ENCODE data around the gene UBB. TPM values are rescaled to one million over a fixed set of nuclear protein-coding genes. Genes with fewer than 3 reads are reported as not detected.

Gene UBB
- total RNA-seq, 2 donors from 2014 or later, result 1,085 to 1,889 TPM

DNA sequence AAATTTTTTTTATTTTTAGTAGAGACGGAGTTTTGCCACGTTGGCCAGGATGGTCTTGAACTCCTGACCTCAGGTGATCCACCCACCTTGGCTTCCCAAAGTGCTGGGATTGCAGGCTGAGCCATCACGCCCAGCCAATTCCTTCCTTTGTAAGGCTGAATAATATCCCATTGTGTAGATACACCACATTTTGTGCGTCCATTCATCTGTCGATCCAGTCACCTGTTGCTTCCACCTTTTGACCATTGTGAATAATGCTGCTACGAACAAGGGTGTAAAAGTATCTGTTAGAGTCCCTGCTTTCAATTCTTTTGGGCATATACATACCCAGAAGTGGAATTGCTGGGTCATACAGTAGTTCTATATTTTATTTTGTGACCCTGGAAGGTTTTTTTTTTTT, 49.8 kb downstream of the UBB start:
- Mint-ChIP-seq H3K27me3 (no peaks in the 10 kb centered on the region), H3K27ac (no peak overlapping the region), H3K36me3 (peaks cover 11% of the 10 kb centered on the region), H3K4me1 (ENCODE audit: low read depth in 2 of 2) (peaks cover 5 to 12% of the 10 kb centered on the region in 2 donors), H3K9me3 (no peaks in the 10 kb centered on the region), H3K4me3 (no peak overlapping the region)
- no peak for ATAC-seq
- DNase-seq (ENCODE audit: low spot score), result no peak

DNA sequence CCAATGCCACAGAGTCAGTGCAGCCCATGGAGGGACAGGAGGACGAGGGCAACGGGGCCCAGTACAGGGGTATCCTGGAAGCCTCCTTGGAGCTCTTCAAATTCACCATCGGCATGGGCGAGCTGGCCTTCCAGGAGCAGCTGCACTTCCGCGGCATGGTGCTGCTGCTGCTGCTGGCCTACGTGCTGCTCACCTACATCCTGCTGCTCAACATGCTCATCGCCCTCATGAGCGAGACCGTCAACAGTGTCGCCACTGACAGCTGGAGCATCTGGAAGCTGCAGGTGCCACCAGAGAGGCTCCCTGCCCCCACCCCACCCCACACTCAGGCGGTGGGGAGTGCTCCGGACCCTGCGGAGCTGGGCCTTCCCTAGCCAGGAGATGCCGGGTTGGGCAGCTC, 51.1 kb downstream of the UBB start:
- Mint-ChIP-seq H3K9me3 (no peaks in the 10 kb centered on the region), H3K27me3 (no peaks in the 10 kb centered on the region), H3K27ac (no peak overlapping the region), H3K4me3 (no peak overlapping the region), H3K36me3 (peaks cover 11% of the 10 kb centered on the region), H3K4me1 (ENCODE audit: low read depth in 2 of 2) (peaks cover 13 to 16% of the 10 kb centered on the region in 2 donors)
- ATAC-seq (no peak), DNase-seq (ENCODE audit: low spot score) (no peak)

Other genes starting within 250 kb of the UBB start
- gene NCOR1, start 165.6 kb upstream of the UBB start, total RNA-seq, result 100 to 1,000 TPM; 146 to 193 TPM
- 10 to 100 TPM; 26.4 to 67.4 TPM for gene PIGL, start 163.9 kb upstream of the UBB start, total RNA-seq
- gene CENPV, start 27.6 kb upstream of the UBB start, total RNA-seq, result 10 to 100 TPM; 24.7 to 71.1 TPM
- gene TRPV2, start 34.5 kb downstream of the UBB start, total RNA-seq, result 100 to 1,000 TPM in 1 of 2 donors, 10 to 100 TPM in 1; 83.8 to 125 TPM
- gene LRRC75A, start 111.1 kb downstream of the UBB start, total RNA-seq, result 1 to 10 TPM; 1.9 to 2.6 TPM
- gene ZNF287, start 188.1 kb downstream of the UBB start, total RNA-seq, result 1 to 10 TPM; 7.6 to 8.1 TPM

All from natural killer cell treated with Interleukin-12 subunit alpha and Interleukin-12 subunit beta and Interleukin-15 and Interleukin-18, amount 100 ng/mL, for 72 hours (primary cell).